Esophagus squamous epithelium (tissue), 4 donors: ENCODE data around the gene ERCC8.

Experiments used
- CTCF ChIP-seq, 6 experiments: fragments of 450-650 bp in 4 of 6; fragments of 200-600 bp in 2 of 6; sonication (generic) in 2 of 6; IDR thresholded peaks; one replicate each; pipeline ENCODE4 v1.5.1; 2016 to 2019; ENCODE audit warnings: antibody characterized with exemption in 6 of 6, mild to moderate bottlenecking in 4 of 6, moderate library complexity in 4 of 6
- POLR2A ChIP-seq, 4 donors: fragments of 450-650 bp; IDR thresholded peaks; one replicate each; pipeline ENCODE4 v1.6.1; 2017; ENCODE audit warnings: antibody characterized with exemption in 4 of 4, mild to moderate bottlenecking in 4 of 4, moderate library complexity in 3 of 4

DNA sequence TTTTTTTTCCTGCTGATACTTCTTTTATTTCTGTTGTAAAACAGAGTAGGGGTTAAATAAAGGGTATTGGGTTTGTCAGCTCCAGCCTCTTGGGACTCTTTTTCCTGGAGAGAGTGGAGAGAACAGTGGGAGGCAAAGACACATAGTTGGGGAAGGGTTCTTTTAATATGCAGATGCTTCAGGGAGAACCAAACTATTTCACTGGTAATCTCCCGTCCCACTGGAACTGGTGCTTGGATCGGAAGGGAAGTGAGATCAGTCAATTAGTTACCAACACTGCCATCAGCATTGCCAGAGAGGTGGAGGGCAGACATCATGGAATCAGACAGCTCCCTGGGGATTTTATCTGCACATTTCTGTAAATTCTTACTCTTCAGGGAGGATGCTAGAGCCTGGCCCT is 53.2 kb downstream of the ERCC8 start:
- no peak for TF ChIP-seq POLR2A (IDR thresholded peaks at IDR 0.05)
- no peak for TF ChIP-seq CTCF (IDR thresholded peaks at IDR 0.05)
